Muscle of leg (tissue), 11 donors: Measurements from ENCODE around the gene RALGPS1. TPM values are rescaled to one million over a fixed set of nuclear protein-coding genes. Genes with fewer than 3 reads are reported as not detected.
A peak's percentile ranks its signal among the peaks of the same experiment; 100 is the strongest.

Experiments
- DNase-seq: peaks from one replicate; pipeline ENCODE4 v3.0.0; 2013
- H3K27ac ChIP-seq: one replicate; pipeline ENCODE4 v1.5.1; 2013; ENCODE audit warnings: mild to moderate bottlenecking, low read length, control low read depth
- H3K27me3 ChIP-seq: one replicate; pipeline ENCODE4 v1.6.1; 2013; ENCODE audit warnings: low read length; ENCODE audit not compliant: control insufficient read depth, insufficient read depth
- H3K36me3 ChIP-seq: one replicate; pipeline ENCODE4 v1.6.1; 2013; ENCODE audit warnings: low read length; ENCODE audit not compliant: control insufficient read depth, insufficient read depth
- H3K4me1 ChIP-seq: one replicate; pipeline ENCODE4 v1.6.1; 2013; ENCODE audit warnings: low read length; ENCODE audit not compliant: control insufficient read depth, insufficient read depth
- H3K4me3 ChIP-seq: one replicate; pipeline ENCODE4 v1.5.1; 2013; ENCODE audit warnings: low read length, control low read depth
- H3K9me3 ChIP-seq: replicated peaks from 2 replicates; pipeline ENCODE4 v1.6.1; 2013; ENCODE audit warnings: low read depth, low read length; ENCODE audit not compliant: control insufficient read depth
- WGBS: methylation state at CpG from one replicate; pipeline ENCODE4 v1.1.5; 2013; ENCODE audit warnings: missing lambda C conversion rate; ENCODE audit not compliant: insufficient coverage; 5-methylcytosine and 5-hydroxymethylcytosine counted together
- polyA plus RNA-seq, 8 donors: library from polyadenylated mRNA; unstranded; fragments of 120-200 nt; gene quantifications; one replicate each; pipeline versions ENCODE4 v1.2.1 to v1.2.3, GENCODE V29; 2013; ENCODE audit warnings: inconsistent platforms in 1 of 8, low replicate concordance in 1 of 8; ENCODE audit not compliant: insufficient read length in 8 of 8, insufficient read depth in 1 of 8
- total RNA-seq: library from RNA; stranded (reverse); fragments of 120-200 nt; gene quantifications from one replicate; pipeline ENCODE4 v1.2.4, GENCODE V29; 2013

Gene RALGPS1
- total and polyA plus RNA-seq, 9 donors, result 4.6 to 8.6 (median 7.2) TPM

DNA sequence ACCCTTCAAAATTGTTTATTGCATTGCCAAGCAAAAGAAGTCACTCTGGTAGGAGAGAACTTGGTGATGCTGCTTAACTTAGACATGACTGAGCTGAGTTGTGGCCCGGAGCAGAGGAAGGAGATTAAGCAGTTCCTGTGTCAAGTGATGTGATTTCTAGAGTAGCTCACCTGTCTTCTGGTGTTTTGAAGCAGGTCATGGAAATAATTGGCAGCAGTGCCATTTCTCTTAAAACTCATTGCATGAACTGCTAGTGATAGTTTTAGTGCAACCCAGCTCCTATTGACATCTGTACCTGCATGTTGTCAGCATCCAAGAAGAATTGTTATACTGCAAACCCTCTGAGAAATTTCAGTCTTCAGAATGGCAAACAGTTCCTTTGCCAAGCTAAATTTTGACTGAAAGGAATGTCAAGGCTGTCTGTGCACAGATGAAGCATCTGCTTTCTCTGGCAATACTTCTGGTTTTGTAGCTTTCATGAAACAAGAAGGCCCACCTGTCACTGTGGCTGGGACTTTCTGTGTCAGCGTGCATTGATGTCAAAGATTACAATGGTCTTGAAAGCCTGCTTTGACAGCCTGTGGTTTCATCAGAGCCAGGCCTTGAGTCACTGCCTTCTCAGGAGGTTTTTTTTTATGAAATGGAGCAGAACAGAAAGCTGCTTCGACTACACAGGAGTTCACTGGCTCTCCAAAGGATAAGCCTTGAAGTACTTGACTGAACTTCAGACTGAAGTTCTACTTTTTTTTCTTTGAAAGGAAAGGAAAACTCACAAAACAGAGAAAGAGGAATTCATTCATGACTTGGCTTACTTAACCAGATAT, 90.6 kb downstream of the RALGPS1 start:
- Histone ChIP-seq H3K4me1 (no peaks in the 10 kb centered on the region), H3K27me3 (no peaks in the 10 kb centered on the region), H3K27ac (no peak overlapping the region)

DNA sequence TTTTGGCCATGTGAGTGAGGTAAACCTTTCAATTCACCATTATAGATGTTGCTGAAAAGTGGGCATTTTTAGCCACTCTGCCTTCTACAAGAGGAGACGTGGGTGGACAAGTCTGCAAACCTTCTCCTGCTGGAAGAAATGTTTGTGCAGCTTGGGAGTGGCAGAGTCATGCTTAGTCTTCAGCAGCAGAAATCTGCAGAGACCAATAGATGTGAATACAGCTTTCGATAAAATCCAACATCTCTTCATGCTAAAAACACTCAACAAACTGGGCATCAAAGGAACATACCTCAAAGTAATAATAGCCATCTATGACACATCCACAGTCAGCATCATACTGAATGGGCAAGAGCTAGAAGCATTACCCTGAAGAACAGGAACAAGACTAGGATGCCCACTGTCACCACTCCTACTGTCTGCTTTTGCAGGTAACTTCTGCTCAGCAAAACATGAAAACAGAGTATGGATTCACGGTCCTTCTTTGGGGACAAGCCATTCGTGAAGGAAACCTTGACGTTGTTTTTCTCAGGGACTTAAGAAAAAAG, 91.3 kb downstream of the RALGPS1 start:
- no peaks in the 10 kb centered on the region for H3K4me1 ChIP-seq
- H3K4me3 ChIP-seq, result no peak overlapping the region
- no peak for DNase-seq
- WGBS, result 98% methylated on average over 4 of the region's 5 CpGs
- no peaks in the 10 kb centered on the region for H3K9me3 ChIP-seq
- H3K27me3 ChIP-seq, result no peaks in the 10 kb centered on the region
- no peak overlapping the region for H3K27ac ChIP-seq
- no peaks in the 10 kb centered on the region for H3K36me3 ChIP-seq

More for the DNA sequence above, 90.6 kb downstream of the RALGPS1 start:
- no peaks in the 10 kb centered on the region for H3K9me3 ChIP-seq
- H3K4me3 ChIP-seq, result no peak overlapping the region
- no peak for DNase-seq
- no peaks in the 10 kb centered on the region for H3K36me3 ChIP-seq
- WGBS, result 42% methylated on average over 3 of the region's 3 CpGs

DNA sequence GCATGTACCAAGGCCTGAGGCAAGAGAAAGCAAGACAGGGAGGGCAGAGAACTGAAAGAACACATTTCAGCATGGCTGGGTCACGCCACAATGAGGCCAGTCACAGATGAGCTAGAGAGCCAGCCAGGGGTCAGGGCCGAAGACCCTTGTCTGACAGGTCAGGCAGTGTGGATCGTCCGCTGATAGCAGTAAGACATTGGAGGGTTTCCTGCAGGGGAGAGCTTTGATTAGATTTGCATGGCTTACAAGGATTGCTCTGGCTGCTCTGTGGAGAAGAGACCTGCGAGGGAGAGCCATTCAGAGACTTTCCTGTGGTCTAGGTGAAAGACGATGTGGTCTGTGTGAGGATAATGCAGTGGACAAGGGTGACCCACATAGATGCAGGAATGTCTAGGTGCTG, 93.1 kb downstream of the RALGPS1 start:
- Histone ChIP-seq H3K4me1 (no peaks in the 10 kb centered on the region), H3K27me3 (no peaks in the 10 kb centered on the region), H3K9me3 (no peaks in the 10 kb centered on the region), H3K4me3 (no peak overlapping the region), H3K36me3 (no peaks in the 10 kb centered on the region), H3K27ac (no peak overlapping the region)
- DNase-seq, result no peak
- WGBS, result 78% methylated on average over 6 of the region's 6 CpGs

DNA sequence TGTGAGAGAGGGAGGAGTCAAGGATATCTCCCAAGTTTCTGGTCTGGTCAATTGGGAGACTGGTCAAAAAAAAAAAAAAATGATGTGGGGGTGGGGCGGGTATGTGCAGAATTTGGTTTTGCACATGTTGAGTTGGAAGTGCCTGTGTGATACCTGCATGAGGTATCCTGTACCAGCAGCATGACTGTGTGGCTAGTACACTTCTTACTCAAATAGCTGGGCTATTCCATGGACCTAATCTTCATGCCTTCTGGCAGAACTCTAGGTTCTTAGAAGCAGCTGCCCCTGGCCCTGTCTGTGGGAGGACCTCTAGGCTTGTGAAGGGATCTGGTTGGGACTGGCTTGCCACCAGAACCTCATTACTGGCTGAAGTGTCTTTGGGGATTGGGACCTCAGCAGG, 93.5 kb downstream of the RALGPS1 start:
- no peaks in the 10 kb centered on the region for H3K27me3 ChIP-seq
- no peak overlapping the region for H3K27ac ChIP-seq
- no peak overlapping the region for H3K4me3 ChIP-seq
- no peaks in the 10 kb centered on the region for H3K36me3 ChIP-seq
- WGBS, result no CpG with 5 or more reads among the region's 1 CpG
- DNase-seq, result no peak
- no peaks in the 10 kb centered on the region for H3K4me1 ChIP-seq
- H3K9me3 ChIP-seq, result no peaks in the 10 kb centered on the region

DNA sequence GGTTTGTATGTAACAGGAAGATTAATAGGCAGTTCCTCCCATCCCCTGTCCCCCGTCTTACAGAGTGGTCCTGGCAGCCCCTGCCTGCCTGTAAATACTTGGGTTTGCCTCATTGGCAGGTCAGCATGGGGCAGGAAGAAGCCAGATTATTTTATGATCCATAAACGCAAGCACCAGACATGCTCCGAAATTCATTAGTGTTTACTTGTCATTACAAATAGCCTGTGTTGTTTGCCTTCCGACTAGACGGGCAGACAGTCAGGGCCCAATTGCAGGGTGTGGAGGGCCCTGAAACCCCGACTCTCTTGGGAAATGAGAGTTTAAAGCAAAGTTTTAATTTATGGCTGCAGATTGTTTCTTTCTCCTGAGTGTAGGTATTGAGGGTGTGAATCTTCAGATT, 97.2 kb downstream of the RALGPS1 start:
- no peaks in the 10 kb centered on the region for H3K27me3 ChIP-seq
- WGBS, result 33% methylated on average over 1 of the region's 6 CpGs
- H3K27ac ChIP-seq, result peak overlapping the region; percentile 17
- peaks cover 9% of the 10 kb centered on the region for H3K4me1 ChIP-seq
- DNase-seq, result no peak
- no peak overlapping the region for H3K4me3 ChIP-seq
- no peaks in the 10 kb centered on the region for H3K36me3 ChIP-seq
- no peaks in the 10 kb centered on the region for H3K9me3 ChIP-seq

DNA sequence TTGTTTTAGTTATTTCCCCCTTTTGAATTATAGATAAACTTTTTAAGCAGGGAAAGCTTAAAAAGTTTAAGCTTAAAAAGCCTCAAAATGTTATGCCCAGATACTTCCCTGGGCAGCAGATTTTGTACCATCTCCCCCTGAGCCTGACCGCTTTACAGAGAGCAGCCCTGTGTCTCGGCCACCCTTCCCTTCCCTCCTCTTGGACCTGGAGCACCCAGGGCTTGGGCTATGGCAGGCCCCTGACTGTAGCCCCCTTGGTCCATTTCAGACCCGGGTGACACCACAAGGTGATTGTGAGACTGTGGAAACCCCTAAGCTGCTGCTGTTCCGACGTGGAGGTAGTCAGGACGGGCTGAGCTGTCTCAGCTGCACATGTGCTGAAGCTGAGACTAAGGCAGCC, 97.7 kb downstream of the RALGPS1 start:
- DNase-seq, result no peak

DNA sequence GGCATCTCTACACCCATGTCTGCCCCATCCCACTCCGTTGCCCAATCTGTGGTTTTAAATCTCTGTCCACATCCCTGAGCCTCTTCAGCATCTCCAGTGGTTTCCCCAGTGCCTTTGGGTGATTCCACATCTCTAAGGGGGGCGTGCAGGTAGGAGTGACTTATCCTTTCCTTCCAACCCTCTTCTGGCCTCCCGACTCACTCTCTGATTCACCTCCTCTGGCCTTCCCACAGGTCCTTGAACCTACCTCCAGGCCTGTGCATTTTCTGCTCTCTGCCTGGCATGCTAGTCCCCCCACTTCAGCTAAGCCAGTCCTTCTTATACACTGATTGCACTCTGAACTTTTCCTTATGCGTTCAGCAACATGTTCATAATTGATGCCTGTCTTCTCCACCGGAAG, 99.0 kb downstream of the RALGPS1 start:
- H3K36me3 ChIP-seq, result no peaks in the 10 kb centered on the region
- peaks cover 9% of the 10 kb centered on the region for H3K4me1 ChIP-seq
- no peaks in the 10 kb centered on the region for H3K9me3 ChIP-seq
- H3K27me3 ChIP-seq, result no peaks in the 10 kb centered on the region
- 91% methylated on average over 5 of the region's 5 CpGs for WGBS
- no peak overlapping the region for H3K27ac ChIP-seq
- H3K4me3 ChIP-seq, result no peak overlapping the region
- no peak for DNase-seq

More for the DNA sequence above, 97.7 kb downstream of the RALGPS1 start:
- Histone ChIP-seq H3K27ac (no peak overlapping the region), H3K4me1 (peaks cover 9% of the 10 kb centered on the region), H3K36me3 (no peaks in the 10 kb centered on the region), H3K27me3 (no peaks in the 10 kb centered on the region), H3K9me3 (no peaks in the 10 kb centered on the region), H3K4me3 (no peak overlapping the region)
- 69% methylated on average over 5 of the region's 6 CpGs for WGBS

DNA sequence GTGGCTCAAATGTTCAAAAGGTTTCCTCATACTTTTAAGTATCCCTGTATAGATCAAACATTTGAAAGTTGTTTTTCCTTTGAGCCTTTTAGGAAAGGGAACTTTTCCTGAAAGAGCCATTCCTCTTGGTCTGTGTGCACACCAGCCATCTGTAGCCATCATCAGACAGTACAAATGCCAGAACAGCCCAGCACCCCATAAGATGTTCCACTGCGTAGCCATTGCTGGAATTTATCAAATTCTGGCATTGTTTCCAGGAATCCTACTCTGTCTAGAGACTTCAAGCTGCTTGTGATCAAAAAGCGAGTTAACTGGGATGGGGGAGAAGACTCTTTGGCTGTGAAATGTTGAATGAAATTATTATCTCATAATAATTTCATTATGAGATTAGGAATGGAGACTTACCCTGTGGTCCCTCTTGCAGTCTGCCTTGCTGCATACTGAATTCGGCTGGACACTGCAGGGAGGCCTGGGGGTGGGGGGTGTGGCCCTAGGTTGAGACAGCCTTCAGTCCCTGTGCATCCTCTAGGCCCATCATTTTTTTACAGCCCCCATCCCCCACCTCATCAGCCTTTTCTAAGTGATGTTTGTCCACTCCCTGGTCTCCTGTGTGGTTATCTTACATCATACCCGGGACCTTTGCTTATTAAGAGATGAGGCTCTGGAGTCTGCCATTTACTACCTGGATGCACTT, 99.8 kb downstream of the RALGPS1 start:
- WGBS, result no CpG with 5 or more reads among the region's 4 CpGs
- H3K4me1 ChIP-seq, result peaks cover 9% of the 10 kb centered on the region
- DNase-seq, result peak; percentile 93
- H3K27me3 ChIP-seq, result no peaks in the 10 kb centered on the region
- H3K9me3 ChIP-seq, result no peaks in the 10 kb centered on the region
- H3K27ac ChIP-seq, result peak overlapping the region; percentile 63
- H3K36me3 ChIP-seq, result no peaks in the 10 kb centered on the region
- H3K4me3 ChIP-seq, result no peak overlapping the region

DNA sequence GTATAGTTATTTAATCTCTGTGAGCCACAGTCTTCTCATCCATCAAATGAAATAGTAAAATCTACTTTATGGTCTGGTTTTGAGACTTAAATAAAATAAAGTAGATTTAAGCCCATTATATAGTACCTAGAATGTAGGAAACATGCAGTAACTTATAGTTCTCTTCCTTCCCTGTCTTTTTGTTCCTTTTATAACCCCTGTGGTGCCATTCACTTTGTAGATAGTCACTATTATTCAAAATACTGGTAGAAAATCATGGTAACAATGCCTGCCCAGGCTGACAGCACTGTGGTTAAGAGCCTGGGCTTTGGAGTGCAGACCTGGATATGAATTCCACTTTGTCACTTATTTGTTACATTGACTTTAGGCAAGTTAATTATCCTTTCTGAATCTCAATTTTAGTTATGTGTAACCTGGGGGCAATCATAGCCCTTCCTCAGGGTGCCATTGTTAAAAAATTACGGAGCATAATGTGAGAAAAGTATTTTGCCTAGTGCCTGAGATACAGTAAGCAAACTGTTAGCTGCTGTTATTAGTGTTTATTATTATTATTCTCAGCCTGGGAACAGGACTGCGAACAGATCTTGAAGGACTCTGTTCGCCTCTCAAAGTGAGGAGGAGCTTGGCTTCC, 100.4 kb downstream of the RALGPS1 start:
- Histone ChIP-seq H3K27me3 (no peaks in the 10 kb centered on the region), H3K4me1 (peaks cover 9% of the 10 kb centered on the region), H3K4me3 (no peak overlapping the region), H3K27ac (no peak overlapping the region), H3K9me3 (no peaks in the 10 kb centered on the region), H3K36me3 (no peaks in the 10 kb centered on the region)
- DNase-seq, result no peak
- WGBS, result 89% methylated on average over 3 of the region's 3 CpGs

DNA sequence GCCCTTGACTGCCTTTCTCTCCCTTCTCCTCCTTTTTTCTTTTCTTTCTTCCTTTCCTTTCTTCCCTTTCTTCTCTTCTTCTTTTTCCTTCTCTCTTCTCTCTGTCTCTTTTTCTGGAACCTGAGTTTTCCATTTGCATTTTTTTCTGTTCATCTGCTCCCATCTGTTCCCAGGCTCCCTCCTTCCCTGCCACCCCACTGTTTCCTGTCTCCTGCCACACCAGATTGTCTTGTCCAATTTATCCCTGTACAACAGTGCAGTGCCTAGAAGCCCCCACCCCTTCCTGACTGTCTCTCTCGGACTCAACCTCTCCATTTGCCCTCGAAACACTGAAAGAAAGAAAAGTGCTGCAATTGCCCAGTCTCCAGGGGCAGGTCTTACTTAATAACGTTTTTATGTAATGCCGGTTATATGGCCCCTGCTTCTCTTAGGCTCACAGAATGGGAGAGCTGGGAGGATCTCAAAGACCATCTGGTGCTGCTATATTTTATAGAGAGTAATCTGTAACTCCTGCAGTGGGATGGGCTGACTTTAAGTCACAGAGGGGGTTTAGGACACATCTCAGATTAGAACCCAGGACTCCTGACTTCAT, 101.4 kb downstream of the RALGPS1 start:
- 33% methylated on average over 2 of the region's 4 CpGs for WGBS
- H3K27me3 ChIP-seq, result no peaks in the 10 kb centered on the region
- no peak overlapping the region for H3K27ac ChIP-seq
- H3K9me3 ChIP-seq, result no peaks in the 10 kb centered on the region
- H3K4me1 ChIP-seq, result peaks cover 13% of the 10 kb centered on the region
- no peak overlapping the region for H3K4me3 ChIP-seq
- DNase-seq, result no peak
- no peaks in the 10 kb centered on the region for H3K36me3 ChIP-seq
